Activated T-helper 1 cell treated with anti-CD3 and anti-CD28 coated beads, Interleukin-12 subunit alpha, Interleukin-12 subunit beta, Interleukin-2, Interleukin-4 antibody, amounts not matched to agents 30 ng/mL and 10 ng/mL and 1 ng/mL, durations not matched to agents 14 hours and 24 hours and 36 hours (primary cell): ENCODE measurements around the gene CLDN24. TPM values are rescaled to one million over a fixed set of nuclear protein-coding genes. Genes with fewer than 3 reads are reported as not detected.

Experiments used
- DNase-seq: peaks from one replicate; pipeline ENCODE4 v3.0.0; 2021; ENCODE audit warnings: low spot score
- H3K27ac Mint-ChIP-seq: one replicate; pipeline ENCODE4 v1.8.0; 2021; ENCODE audit warnings: mild to moderate bottlenecking, mixed read lengths
- H3K27me3 Mint-ChIP-seq: one replicate; pipeline ENCODE4 v1.8.0; 2022; ENCODE audit warnings: mild to moderate bottlenecking, moderate library complexity, mixed read lengths; ENCODE audit not compliant: insufficient read depth
- H3K36me3 Mint-ChIP-seq: one replicate; pipeline ENCODE4 v1.8.0; 2021; ENCODE audit warnings: low read depth, mixed read lengths
- H3K4me1 Mint-ChIP-seq: one replicate; pipeline ENCODE4 v1.8.0; 2021; ENCODE audit warnings: low read depth, mixed read lengths
- H3K4me3 Mint-ChIP-seq: one replicate; pipeline ENCODE4 v1.8.0; 2021; ENCODE audit warnings: mild to moderate bottlenecking, moderate library complexity, mixed read lengths
- H3K9me3 Mint-ChIP-seq: one replicate; pipeline ENCODE4 v1.8.0; 2021; ENCODE audit warnings: mixed read lengths
- intact Hi-C: fragments of 100-400 bp; cut with micrococcal nuclease; formaldehyde crosslinking; loops from one replicate; pipeline ENCODE4 v1.15.1; 2024
- total RNA-seq: library from RNA; stranded (reverse); gene quantifications from 2 replicates; pipeline ENCODE4 v1.2.3, GENCODE V29; 2022

Gene CLDN24
- not detected in 2 replicates for total RNA-seq

DNA sequence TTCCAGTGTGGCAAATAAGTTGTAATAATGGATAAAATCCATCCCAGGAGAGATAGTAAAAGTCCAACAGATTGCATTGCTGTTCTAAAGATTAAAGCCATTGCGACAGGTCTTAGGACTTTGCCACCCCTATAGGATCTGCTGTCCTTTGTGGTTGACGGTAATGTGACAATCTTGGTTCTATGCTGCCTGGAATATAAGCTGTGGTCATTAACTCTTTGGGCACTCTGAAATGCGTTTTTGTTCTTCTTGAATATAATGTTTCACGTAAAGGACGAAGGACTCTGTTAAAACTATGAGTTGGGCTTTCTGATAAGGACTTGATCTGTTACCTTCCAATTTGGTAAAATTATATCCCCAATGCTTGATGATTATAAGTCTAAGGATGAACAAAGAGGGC, at the start of gene CLDN24:
Gene CLDN24 (minus strand): TSS at position 101 of the 400 bp plus-strand sequence. CDS start 0 bp downstream, at position 101.
- no peaks in the 10 kb centered on the region for H3K27me3 Mint-ChIP-seq
- DNase-seq, result no peak
- peaks cover 13% of the 10 kb centered on the region for H3K4me1 Mint-ChIP-seq
- intact Hi-C loops, result no loop called here
- H3K36me3 Mint-ChIP-seq, result no peaks in the 10 kb centered on the region
- peak within 1 kb of the TSS; percentile 55 for H3K27ac Mint-ChIP-seq
- H3K9me3 Mint-ChIP-seq, result no peaks in the 10 kb centered on the region
- no peak within 1 kb of the TSS for H3K4me3 Mint-ChIP-seq

DNA sequence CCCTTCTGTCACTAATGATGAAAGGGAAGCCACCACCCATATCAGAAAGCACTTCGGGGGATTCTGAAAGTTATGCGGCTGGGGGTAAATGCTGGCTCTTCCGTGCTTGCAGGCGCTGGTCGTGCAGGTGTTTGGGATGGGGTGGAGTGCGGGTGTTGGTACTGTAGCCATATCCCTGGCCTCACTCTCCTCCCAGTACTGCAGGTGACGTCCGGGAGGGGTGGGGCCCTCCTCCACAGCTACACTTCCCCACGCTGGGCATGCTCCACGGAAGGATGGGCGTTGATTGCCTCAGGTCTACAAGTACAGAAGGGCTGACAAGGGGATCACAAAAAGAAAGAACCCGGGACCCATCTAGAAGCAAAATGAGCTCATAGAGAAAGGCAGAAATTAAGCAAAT, 48.6 kb upstream of the CLDN24 start:
- no peaks in the 10 kb centered on the region for H3K4me1 Mint-ChIP-seq
- no peaks in the 10 kb centered on the region for H3K36me3 Mint-ChIP-seq
- H3K27ac Mint-ChIP-seq, result no peak overlapping the region
- DNase-seq, result no peak
- H3K4me3 Mint-ChIP-seq, result no peak overlapping the region
- H3K9me3 Mint-ChIP-seq, result peaks cover 11% of the 10 kb centered on the region
- intact Hi-C loops, result no loop called here
- peaks cover 3% of the 10 kb centered on the region for H3K27me3 Mint-ChIP-seq

DNA sequence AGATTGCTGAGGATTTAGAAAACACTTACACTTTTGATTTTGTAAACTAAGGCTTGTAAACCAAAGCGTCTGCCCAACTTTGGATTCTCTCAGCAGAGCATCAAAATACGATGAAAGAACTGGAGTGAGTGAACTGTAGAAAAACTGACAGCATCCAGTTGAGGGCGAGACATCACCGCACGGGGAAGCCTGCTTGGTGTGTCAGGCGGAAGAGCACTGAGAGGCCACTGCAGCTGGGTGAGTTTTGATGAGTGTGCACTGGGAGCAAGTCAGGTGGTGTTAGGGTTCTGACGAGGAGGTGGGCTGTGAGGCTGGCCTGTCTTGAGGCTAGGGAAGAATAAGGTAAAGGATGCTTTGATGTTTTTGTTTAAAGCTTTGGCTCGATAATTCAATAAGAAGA, 46.8 kb upstream of the CLDN24 start:
- Mint-ChIP-seq H3K27ac (no peak overlapping the region), H3K36me3 (no peaks in the 10 kb centered on the region), H3K27me3 (peaks cover 3% of the 10 kb centered on the region), H3K4me1 (no peaks in the 10 kb centered on the region), H3K4me3 (no peak overlapping the region), H3K9me3 (peaks cover 11% of the 10 kb centered on the region)
- intact Hi-C loops, result no loop called here
- no peak for DNase-seq

DNA sequence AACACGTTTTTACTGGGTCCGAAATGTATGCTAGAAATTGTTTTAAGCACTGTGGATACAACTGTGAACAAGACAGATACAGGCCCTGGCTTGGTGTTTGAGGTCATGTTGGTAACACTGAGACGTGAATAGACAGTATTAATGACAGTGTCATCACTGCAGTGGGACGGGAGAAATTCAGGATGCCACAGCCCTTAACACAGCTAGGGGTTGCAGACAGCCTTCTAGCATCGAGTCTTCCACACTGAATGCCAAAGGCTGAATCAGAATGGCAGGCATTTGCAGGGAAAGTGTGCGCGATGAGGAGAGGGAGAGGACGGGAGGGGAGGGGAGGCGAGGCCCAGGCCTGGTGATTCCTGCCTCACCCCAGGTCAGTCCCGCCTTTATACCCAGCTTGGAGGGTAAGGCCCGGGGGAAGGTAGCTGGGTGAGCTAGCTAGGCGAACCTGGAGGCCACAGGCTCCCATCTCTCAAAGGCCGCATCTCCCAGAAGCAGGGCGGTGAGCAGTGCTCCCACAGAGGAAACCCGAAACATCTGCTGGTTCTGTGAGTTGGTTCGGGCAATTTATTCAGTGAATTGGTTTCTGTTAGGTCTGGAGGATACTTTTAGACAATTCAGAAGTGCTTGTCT, 44.1 kb upstream of the CLDN24 start:
- no peaks in the 10 kb centered on the region for H3K36me3 Mint-ChIP-seq
- no peaks in the 10 kb centered on the region for H3K4me1 Mint-ChIP-seq
- intact Hi-C loops, result no loop called here
- H3K27me3 Mint-ChIP-seq, result peaks cover 2% of the 10 kb centered on the region
- no peak for DNase-seq
- no peak overlapping the region for H3K4me3 Mint-ChIP-seq
- H3K9me3 Mint-ChIP-seq, result no peaks in the 10 kb centered on the region
- no peak overlapping the region for H3K27ac Mint-ChIP-seq

DNA sequence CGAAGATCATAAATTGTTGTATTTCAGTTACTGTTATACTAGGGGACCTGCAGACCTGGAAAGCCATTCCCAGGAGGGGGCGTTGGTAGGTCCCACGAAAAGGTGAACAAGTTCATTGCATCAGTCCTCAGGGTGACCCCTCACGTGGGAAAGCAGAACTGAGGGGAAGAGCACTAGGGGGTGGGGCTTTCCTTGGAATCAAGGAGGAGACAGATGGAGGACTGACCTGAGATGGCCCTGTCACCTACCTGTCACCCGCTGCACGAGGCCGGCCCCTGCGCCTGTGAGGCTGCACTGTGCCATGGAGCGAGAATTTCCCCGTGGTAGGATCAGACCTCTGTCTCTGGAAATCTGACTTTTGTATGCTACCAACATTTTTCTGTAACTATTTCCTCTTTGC, 41.8 kb upstream of the CLDN24 start:
- Mint-ChIP-seq H3K9me3 (no peaks in the 10 kb centered on the region), H3K27me3 (peaks cover 2% of the 10 kb centered on the region), H3K4me1 (no peaks in the 10 kb centered on the region), H3K27ac (no peak overlapping the region), H3K4me3 (no peak overlapping the region), H3K36me3 (no peaks in the 10 kb centered on the region)
- no peak for DNase-seq
- intact Hi-C loops, result no loop called here

DNA sequence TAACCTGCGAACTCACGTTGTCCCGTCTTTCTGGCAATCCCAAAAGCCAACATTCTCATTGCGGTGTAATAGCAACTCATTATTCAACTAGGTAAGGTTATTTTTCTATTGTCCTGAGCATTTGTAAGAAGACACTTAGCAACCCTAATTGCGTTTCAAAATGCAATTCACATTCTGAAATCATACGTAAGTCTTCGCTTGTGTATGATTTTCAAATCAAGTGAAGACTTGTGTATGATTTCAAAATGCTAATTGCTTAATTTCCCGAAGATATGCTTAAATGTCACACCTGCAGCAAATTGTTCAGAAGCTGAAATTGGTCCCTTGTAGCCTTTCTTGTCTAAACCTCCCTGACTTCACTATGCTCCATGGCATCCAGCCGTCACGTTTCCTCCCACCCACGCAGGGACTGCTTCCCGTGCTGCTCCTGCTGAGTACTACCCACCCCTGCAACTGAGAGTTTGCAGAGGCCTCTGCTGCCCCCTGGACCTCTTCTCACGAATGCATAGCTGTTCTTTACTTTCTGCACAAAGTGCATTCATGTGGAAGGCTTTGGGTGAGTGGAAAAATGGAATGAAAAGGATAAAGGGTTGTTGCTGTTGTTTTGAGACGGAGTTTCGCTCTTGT, 40.8 kb upstream of the CLDN24 start:
- no peaks in the 10 kb centered on the region for H3K36me3 Mint-ChIP-seq
- no peak overlapping the region for H3K4me3 Mint-ChIP-seq
- peaks cover 2% of the 10 kb centered on the region for H3K27me3 Mint-ChIP-seq
- intact Hi-C loops, result no loop called here
- H3K27ac Mint-ChIP-seq, result no peak overlapping the region
- H3K9me3 Mint-ChIP-seq, result no peaks in the 10 kb centered on the region
- H3K4me1 Mint-ChIP-seq, result no peaks in the 10 kb centered on the region
- no peak for DNase-seq

DNA sequence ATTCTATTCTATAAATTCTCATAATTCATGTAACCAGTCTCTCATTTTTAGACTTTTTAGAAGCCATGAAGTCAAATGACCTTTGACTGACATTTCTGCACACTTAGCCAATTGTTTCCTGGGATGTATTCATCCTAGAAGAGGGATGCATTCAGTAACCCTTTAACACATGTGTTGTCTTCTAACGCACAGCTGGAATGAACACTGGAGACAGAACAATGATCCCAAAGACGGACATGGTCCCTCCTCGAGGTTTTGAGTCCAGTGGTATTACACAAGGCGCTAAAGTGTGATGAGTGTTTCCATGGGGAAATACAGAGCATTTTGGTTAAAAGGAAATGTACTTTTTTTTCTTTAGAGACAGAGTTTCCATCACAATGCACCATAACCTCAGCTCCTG, 39.8 kb upstream of the CLDN24 start:
- Mint-ChIP-seq H3K27ac (no peak overlapping the region), H3K9me3 (no peaks in the 10 kb centered on the region), H3K36me3 (no peaks in the 10 kb centered on the region), H3K4me3 (no peak overlapping the region), H3K4me1 (no peaks in the 10 kb centered on the region), H3K27me3 (peaks cover 2% of the 10 kb centered on the region)
- no peak for DNase-seq
- intact Hi-C loops, result no loop called here

DNA sequence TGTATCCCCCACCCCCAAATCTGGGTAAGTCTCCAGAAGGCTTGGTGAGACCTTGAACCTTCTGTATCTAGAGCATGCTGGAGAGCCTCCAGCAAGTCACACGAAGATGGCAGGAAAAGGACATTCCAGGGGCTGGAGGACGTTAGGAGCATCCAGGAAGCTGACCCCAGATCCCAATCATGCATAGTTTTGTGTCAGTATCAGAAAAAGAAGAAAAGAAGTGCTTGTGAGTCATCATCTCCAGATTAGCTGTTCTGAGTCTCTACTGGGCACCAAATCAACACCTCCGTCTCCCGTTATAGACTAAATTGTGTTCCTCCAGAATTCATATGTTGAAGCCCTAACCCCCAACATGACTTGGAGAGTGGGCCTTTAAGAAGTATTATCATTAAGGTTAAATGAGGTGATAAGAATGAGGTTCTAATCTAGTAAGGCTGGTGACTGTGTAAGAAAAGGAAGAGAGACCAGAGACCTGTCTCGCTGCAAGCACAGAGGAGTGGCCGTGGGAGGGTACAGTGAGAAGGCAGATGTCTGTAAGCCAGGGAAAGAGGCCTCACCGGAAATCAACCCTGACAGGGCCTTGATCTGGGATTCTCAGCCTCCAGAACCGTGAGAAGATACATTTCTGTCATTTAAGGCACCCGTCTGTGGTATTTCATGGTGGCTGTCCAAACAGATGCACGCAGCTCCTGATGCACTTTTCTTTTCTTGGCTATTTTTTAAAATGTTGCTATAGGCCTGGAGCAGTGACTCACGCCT, 38.1 kb upstream of the CLDN24 start:
- Mint-ChIP-seq H3K27ac (no peak overlapping the region), H3K36me3 (no peaks in the 10 kb centered on the region), H3K4me3 (no peak overlapping the region), H3K27me3 (no peaks in the 10 kb centered on the region), H3K4me1 (no peaks in the 10 kb centered on the region), H3K9me3 (no peaks in the 10 kb centered on the region)
- DNase-seq, result no peak
- intact Hi-C loops, result no loop called here

DNA sequence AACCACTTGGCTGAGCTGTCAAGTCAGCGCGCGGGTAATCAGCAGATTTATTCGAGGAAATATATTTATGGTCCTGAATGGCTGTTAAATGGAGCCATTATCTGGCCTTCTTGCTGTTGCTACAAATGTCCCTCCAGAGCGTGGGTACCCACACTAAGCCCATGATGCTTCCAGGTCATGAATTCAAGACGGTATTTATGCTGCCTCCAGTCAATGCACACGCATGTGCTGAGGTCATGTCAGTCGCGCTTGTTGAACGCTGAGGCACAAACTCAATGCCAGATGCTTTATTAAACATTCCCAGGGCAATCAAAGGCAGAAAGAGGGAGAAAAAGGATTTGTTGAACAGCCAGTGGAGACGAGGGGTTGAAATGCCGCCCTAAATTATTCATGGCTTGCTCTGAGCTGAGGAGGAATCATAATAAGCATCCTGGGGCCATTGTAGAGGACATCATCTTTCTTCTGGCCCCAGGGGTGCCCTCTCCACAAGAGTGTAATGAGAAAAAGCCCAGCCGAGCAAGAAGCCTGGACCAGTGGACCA, 36.1 kb upstream of the CLDN24 start:
- no peak overlapping the region for H3K27ac Mint-ChIP-seq
- intact Hi-C loops, result no loop called here
- no peaks in the 10 kb centered on the region for H3K36me3 Mint-ChIP-seq
- H3K4me1 Mint-ChIP-seq, result no peaks in the 10 kb centered on the region
- H3K27me3 Mint-ChIP-seq, result no peaks in the 10 kb centered on the region
- H3K4me3 Mint-ChIP-seq, result no peak overlapping the region
- H3K9me3 Mint-ChIP-seq, result no peaks in the 10 kb centered on the region
- DNase-seq, result no peak

DNA sequence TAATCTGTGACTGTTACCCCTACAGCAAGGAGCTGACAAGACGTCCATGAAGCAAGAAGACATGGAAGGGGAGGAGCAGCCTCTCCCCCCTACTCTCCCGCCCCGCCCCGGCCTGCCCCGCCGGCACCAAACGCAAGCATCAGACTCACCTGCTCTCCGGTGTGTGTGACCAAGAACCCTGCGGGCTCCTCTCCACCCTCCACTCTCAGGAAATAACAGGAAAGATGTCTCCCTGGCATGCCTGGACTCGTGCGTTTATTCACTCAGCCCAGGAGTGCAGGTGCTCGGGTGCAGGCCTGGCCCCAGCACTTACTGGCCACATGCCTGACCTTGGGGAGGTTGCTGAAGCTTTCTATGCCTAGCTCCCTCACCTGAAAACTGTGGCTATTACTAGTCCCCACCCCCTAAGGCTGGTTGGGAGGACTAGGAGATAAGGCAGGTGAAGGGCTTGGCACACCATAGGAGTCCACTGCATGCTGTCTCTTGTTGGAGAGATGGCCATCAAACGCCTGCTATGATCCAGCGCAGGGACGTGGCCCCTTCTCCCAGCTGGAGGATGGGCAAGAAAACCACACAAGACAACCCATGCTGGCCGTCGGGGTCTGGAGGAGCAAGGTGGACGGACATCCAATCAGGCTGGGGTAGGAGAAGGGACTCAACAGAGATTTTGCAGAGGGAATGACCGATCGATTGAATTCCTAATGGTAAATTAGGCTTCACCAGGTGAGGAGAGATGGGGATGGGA, 34.9 kb upstream of the CLDN24 start:
- Mint-ChIP-seq H3K4me1 (no peaks in the 10 kb centered on the region), H3K9me3 (no peaks in the 10 kb centered on the region), H3K36me3 (no peaks in the 10 kb centered on the region), H3K27ac (no peak overlapping the region), H3K4me3 (no peak overlapping the region), H3K27me3 (no peaks in the 10 kb centered on the region)
- DNase-seq, result no peak
- intact Hi-C loops, result no loop called here

DNA sequence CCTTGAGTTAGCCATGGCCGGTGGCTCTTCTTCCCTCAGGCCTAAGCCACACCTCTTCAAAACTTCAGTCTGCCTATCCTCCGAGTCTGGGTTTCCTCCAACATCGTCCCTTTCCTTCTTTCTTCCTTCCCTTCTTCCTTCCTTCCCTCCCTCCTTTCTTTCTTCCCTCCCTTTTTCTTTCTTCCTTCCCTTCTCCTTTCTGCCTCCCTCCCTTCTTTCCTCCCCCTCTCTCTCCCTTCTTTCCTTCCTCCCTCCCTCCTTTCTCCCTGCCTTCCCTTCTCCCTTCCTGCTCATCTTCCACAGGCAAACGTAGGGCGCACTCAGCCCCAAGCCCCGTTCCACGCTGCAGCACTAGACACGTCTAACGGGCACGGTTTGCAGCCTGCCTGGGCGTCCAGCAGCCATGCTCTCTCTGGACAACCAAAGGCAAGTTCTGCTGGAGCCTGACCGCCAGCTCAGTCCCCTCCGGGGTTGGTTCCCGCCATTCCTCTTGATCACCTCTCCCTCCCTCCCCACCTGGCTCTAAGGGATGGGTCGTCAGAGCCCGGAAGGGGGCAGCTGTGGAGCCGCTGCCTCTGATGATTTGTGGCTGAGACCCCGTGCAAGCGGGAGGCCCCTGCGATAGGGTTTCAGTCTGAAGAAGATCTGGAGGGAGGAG, 34.1 kb upstream of the CLDN24 start:
- no peaks in the 10 kb centered on the region for H3K27me3 Mint-ChIP-seq
- no peaks in the 10 kb centered on the region for H3K4me1 Mint-ChIP-seq
- no peak for DNase-seq
- intact Hi-C loops, result no loop called here
- H3K27ac Mint-ChIP-seq, result no peak overlapping the region
- H3K9me3 Mint-ChIP-seq, result no peaks in the 10 kb centered on the region
- H3K4me3 Mint-ChIP-seq, result no peak overlapping the region
- H3K36me3 Mint-ChIP-seq, result no peaks in the 10 kb centered on the region

DNA sequence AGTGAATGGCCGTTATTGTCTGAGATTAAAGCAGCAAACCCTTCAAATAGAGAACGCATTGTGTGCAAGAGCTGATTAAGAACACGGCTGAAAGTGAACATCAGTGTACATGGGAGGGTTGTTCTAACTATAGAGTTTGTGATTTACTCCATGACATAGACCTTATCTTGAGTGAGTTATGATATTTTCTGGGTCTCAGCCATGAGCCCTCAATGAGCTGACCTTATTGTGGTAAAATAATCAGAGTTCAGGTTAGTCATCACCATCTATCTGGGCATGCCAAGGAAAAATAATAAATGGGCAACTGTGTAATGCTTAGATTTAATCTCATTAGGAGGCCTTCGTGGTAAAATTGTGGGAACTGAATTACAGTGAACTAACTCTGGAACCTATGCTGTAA, 33.2 kb upstream of the CLDN24 start:
- Mint-ChIP-seq H3K27me3 (no peaks in the 10 kb centered on the region), H3K36me3 (no peaks in the 10 kb centered on the region), H3K27ac (no peak overlapping the region), H3K4me3 (no peak overlapping the region), H3K9me3 (no peaks in the 10 kb centered on the region), H3K4me1 (no peaks in the 10 kb centered on the region)
- intact Hi-C loops, result no loop called here
- no peak for DNase-seq
